Endothelial cell (in vitro differentiated cells): Measurements from ENCODE around the gene SNX2. TPM values are rescaled to one million over a fixed set of nuclear protein-coding genes. Genes with fewer than 3 reads are reported as not detected.

ENCODE experiments used
- DNase-seq: peaks from one replicate; pipeline ENCODE4 v3.0.0; 2021; ENCODE audit warnings: low spot score
- H3K27ac Mint-ChIP-seq: one replicate; pipeline ENCODE4 v1.8.0; 2021; ENCODE audit warnings: mixed read lengths, inconsistent platforms; ENCODE audit not compliant: unreplicated experiment
- H3K27me3 Mint-ChIP-seq: one replicate; pipeline ENCODE4 v1.8.0; 2021; ENCODE audit warnings: mild to moderate bottlenecking, moderate library complexity, mixed read lengths, inconsistent platforms; ENCODE audit not compliant: unreplicated experiment
- H3K36me3 Mint-ChIP-seq: one replicate; pipeline ENCODE4 v1.8.0; 2021; ENCODE audit warnings: mild to moderate bottlenecking, low read depth, mixed read lengths, inconsistent platforms; ENCODE audit not compliant: unreplicated experiment
- H3K4me1 Mint-ChIP-seq: one replicate; pipeline ENCODE4 v1.8.0; 2021; ENCODE audit warnings: mild to moderate bottlenecking, mixed read lengths, inconsistent platforms; ENCODE audit not compliant: unreplicated experiment
- H3K4me3 Mint-ChIP-seq: one replicate; pipeline ENCODE4 v1.8.0; 2021; ENCODE audit warnings: mild to moderate bottlenecking, mixed read lengths, inconsistent platforms; ENCODE audit not compliant: unreplicated experiment
- H3K9me3 Mint-ChIP-seq: one replicate; pipeline ENCODE4 v1.8.0; 2021; ENCODE audit warnings: mixed read lengths, inconsistent platforms; ENCODE audit not compliant: unreplicated experiment
- total RNA-seq: library from RNA; stranded (reverse); fragmentation: NEBNext Ultra II Directional; extraction: Animal tissue kit (Norgen Biotek cat#: 25700); gene quantifications from one replicate; pipeline ENCODE4 v1.2.1, GENCODE V29; 2021; ENCODE audit not compliant: unreplicated experiment
- TF ChIP-seq, protein P1 (sequence below): fragments of 200-600 bp; sonication (generic); IDR thresholded peaks from one replicate; pipeline ENCODE4 v1.5.0; 2021; ENCODE audit warnings: antibody characterized with exemption; ENCODE audit not compliant: unreplicated experiment

The SNX2 gene
- total RNA-seq, 1 donor from 2014 or later: 90.5 TPM

DNA sequence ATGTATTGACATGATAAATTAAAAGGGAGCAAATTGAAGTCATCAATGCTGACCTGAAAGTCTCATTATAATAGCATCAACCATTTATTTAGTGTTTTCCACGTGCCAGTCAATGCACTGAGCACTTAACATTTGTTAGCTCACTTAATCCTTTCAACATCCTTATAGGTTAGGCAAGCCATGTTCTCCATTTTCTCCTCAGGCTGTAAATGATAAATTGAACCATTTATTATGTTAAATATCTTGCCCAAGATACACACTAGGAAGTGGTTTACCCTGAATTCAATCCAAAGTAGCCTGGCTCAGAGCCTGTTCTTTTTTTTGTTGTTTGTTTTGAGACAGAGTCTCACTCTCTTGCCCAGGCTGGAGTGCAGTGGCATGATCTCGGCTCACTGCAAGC lies 25.0 kb upstream of the SNX2 start:
- no peak for DNase-seq
- H3K4me1 Mint-ChIP-seq: peaks cover 6% of the 10 kb centered on the region
- TF ChIP-seq, protein P1, sequence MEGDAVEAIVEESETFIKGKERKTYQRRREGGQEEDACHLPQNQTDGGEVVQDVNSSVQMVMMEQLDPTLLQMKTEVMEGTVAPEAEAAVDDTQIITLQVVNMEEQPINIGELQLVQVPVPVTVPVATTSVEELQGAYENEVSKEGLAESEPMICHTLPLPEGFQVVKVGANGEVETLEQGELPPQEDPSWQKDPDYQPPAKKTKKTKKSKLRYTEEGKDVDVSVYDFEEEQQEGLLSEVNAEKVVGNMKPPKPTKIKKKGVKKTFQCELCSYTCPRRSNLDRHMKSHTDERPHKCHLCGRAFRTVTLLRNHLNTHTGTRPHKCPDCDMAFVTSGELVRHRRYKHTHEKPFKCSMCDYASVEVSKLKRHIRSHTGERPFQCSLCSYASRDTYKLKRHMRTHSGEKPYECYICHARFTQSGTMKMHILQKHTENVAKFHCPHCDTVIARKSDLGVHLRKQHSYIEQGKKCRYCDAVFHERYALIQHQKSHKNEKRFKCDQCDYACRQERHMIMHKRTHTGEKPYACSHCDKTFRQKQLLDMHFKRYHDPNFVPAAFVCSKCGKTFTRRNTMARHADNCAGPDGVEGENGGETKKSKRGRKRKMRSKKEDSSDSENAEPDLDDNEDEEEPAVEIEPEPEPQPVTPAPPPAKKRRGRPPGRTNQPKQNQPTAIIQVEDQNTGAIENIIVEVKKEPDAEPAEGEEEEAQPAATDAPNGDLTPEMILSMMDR: no peak
- H3K9me3 Mint-ChIP-seq: no peaks in the 10 kb centered on the region
- no peak overlapping the region for H3K4me3 Mint-ChIP-seq
- no peak overlapping the region for H3K27ac Mint-ChIP-seq
- no peaks in the 10 kb centered on the region for H3K36me3 Mint-ChIP-seq
- H3K27me3 Mint-ChIP-seq: peaks cover 4% of the 10 kb centered on the region

DNA sequence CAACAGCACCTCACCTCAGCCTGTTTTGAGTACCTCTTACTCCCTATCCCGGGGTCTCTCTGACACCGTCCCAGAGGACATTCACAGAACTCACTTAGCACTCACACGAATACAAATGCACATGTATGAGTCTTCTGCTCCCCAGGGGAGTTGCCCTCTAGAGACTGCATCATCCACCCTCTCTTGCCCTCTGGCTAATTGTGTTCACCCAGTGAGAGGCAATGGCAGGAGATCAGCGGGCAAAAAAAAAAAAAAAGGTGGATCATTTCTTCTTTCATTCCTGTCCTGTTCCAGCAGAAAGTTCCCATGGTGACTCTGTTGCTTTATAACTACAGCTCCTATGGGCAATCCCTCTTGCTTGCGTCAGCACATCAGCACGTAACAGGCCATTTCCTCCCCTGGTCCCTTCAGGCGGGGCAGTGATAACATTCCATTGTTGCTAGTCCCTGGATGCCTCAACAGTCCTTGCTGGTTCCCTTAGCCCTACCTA lies 23.5 kb upstream of the SNX2 start:
- TF ChIP-seq, protein P1: no peak
- H3K36me3 Mint-ChIP-seq: no peaks in the 10 kb centered on the region

DNA sequence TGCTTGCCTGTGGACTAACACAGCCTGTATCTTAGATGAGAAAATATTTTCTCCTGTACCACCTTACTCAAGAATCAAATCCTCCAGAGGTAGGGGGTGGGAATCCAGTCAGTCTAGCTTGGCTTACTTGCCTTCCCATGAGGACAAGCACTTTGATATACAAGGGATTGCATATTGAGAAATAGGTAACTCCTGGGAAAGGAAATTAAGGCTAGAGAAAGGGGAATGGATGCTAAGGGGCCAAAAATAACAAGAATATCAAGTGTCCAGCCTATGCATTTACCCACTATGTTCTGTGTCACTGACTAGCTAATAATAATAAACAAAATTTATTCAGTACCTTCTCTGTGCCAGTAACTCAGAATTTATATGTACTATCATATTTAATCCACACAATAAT lies 21.4 kb upstream of the SNX2 start:
- TF ChIP-seq, protein P1: no peak
- Mint-ChIP-seq H3K4me1 (peaks cover 12% of the 10 kb centered on the region), H3K27me3 (peaks cover 1% of the 10 kb centered on the region), H3K9me3 (no peaks in the 10 kb centered on the region), H3K4me3 (no peak overlapping the region), H3K27ac (no peak overlapping the region), H3K36me3 (no peaks in the 10 kb centered on the region)
- no peak for DNase-seq

More for the DNA sequence above, 23.5 kb upstream of the SNX2 start:
- Mint-ChIP-seq H3K27ac (peak overlapping the region; percentile 86), H3K9me3 (no peaks in the 10 kb centered on the region), H3K27me3 (peaks cover 4% of the 10 kb centered on the region), H3K4me3 (no peak overlapping the region), H3K4me1 (peaks cover 12% of the 10 kb centered on the region)
- DNase-seq: peak; percentile 38

DNA sequence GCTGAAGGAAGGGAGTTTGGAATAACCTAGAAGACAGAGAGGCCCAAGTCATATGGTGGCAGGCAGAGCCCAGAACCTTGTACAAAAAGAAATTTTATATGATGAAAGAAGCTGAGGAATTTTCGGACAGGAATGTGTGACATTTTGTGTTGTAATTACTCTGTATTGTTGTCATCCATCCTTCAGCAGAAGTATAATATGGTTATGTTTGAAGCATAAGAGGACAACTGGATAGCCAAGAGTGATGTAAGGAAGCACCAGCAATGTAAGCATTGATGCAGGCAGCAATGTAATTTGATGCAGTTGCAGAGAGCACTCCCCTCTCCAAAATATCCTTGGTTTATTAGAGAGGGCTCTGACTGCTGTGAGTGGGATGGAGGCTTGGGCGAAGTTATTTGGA lies 19.1 kb upstream of the SNX2 start:
- Mint-ChIP-seq H3K4me1 (peaks cover 12% of the 10 kb centered on the region), H3K27ac (no peak overlapping the region), H3K36me3 (no peaks in the 10 kb centered on the region), H3K27me3 (peaks cover 1% of the 10 kb centered on the region), H3K9me3 (no peaks in the 10 kb centered on the region), H3K4me3 (no peak overlapping the region)
- TF ChIP-seq, protein P1: no peak
- no peak for DNase-seq

DNA sequence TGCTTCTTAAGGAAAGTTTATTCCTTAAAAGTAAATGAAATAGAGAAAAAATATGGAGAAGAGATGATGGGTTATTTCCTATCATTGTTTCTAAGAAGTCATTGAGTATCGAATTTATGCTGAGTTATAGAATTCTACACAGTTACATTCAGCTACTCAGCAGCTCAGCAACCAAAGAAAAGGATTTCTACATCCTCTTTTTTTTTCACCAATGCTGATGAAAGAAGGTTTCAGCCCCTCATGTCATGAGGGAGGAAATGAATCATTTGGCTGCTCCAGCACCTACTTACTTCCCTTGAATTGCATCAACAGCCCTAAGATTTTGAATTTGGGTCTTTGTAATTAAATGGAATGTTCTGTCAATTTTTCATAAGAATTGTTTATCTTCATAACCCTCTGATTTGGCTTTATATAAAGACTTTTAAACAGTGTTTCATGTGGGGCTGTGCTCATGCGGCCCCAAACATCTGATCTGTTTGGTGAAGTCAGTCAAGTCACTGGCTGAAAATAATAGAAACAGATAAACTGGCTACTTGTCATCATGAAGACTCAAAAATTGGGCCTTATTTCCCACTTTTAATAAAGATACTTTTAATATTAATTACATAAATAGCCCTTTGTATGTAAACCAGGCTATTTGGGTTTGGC lies 18.5 kb upstream of the SNX2 start:
- peaks cover 1% of the 10 kb centered on the region for H3K27me3 Mint-ChIP-seq
- TF ChIP-seq, protein P1: no peak
- no peak overlapping the region for H3K4me3 Mint-ChIP-seq
- H3K4me1 Mint-ChIP-seq: peaks cover 10% of the 10 kb centered on the region
- H3K27ac Mint-ChIP-seq: no peak overlapping the region
- DNase-seq: no peak
- H3K36me3 Mint-ChIP-seq: no peaks in the 10 kb centered on the region
- no peaks in the 10 kb centered on the region for H3K9me3 Mint-ChIP-seq
